K562 (cell line): Measurements from ENCODE around the gene CD44. TPM values are rescaled to one million over a fixed set of nuclear protein-coding genes. Genes with fewer than 3 reads are reported as not detected.

Experiments used
- ATAC-seq: fragments of 200-7000 bp; cut with Tn5 transposase; 3 replicates; pipeline ENCODE4 v1.9.1; 2020; ENCODE audit warnings: moderate library complexity
- BruUV-seq: library from RNA; stranded (reverse); fragments of 400-500 nt; replicated peaks from 2 replicates; lab custom pipeline; 2021; lab: Mats Ljungman, UMichigan
- CTCF ChIA-PET: fragments of 300-600 bp; formaldehyde crosslinking; extraction: SDS; loops from one replicate; lab custom pipeline; 2021; ENCODE audit warnings: low intra/inter-chr PET ratio; lab: Yijun Ruan, JAX
- POLR2A ChIA-PET: fragments of 300-600, 350-650 bp; sonication (Branson Sonifier 250); formaldehyde crosslinking; extraction: SDS; loops from one replicate; lab custom pipeline; 2021; ENCODE audit warnings: antibody characterized with exemption, inconsistent platforms; lab: Yijun Ruan, JAX
- DNase-seq, 4 experiments: peaks; one replicate each; pipeline versions ENCODE4 v3.0.0 to v3.0.0-alpha.2; 2011 to 2018; ENCODE audit warnings: low spot score in 3 of 4, mixed read lengths in 3 of 4; ENCODE audit errors: extremely low read depth in 1 of 4
- FAIRE-seq: peaks from 2 replicates; lab custom pipeline; 2011; peaks lifted over from hg19 to GRCh38; lab: Jason Lieb, UNC
- H2AFZ ChIP-seq: 2 replicates; pipeline ENCODE4 v1.6.0; 2011; ENCODE audit warnings: low read depth, low read length, control low read depth, inconsistent platforms
- H3K27ac ChIP-seq: fragments of 200-600 bp; 3 replicates; pipeline ENCODE4 v1.8.0; 2011; ENCODE audit warnings: low read depth, mild to moderate bottlenecking, control low read depth, inconsistent platforms, low read length, moderate library complexity, mixed read lengths; ENCODE audit errors: extremely low read depth
- H3K27me3 ChIP-seq, 2 experiments: fragments of 300-600 bp in 1 of 2; 2 replicates in 1 of 2; 3 replicates in 1 of 2; pipeline versions ENCODE4 v1.6.0 to v1.8.0; 2011; ENCODE audit warnings: inconsistent platforms in 2 of 2, low read length in 2 of 2, mild to moderate bottlenecking in 1 of 2, mixed read lengths in 1 of 2, moderate library complexity in 1 of 2; ENCODE audit not compliant: control insufficient read depth in 2 of 2, insufficient read depth in 2 of 2
- H3K36me3 ChIP-seq: fragments of 300-600 bp; 3 replicates; pipeline ENCODE4 v1.8.0; 2011; ENCODE audit warnings: mild to moderate bottlenecking, low read length, inconsistent platforms; ENCODE audit not compliant: control insufficient read depth, insufficient read depth
- H3K4me1 ChIP-seq, 2 experiments: fragments of 200-600 bp in 1 of 2; replicated peaks in 1 of 2; 2 replicates in 1 of 2; 3 replicates in 1 of 2; pipeline versions ENCODE4 v1.5.1 to v1.8.0; 2011; ENCODE audit warnings: inconsistent platforms in 2 of 2, low read length in 2 of 2, mild to moderate bottlenecking in 1 of 2, mixed read lengths in 1 of 2, moderate library complexity in 1 of 2; ENCODE audit not compliant: control insufficient read depth in 2 of 2, insufficient read depth in 2 of 2
- H3K4me2 ChIP-seq: 2 replicates; pipeline ENCODE4 v1.6.1; 2011; ENCODE audit warnings: low read length, control low read depth, inconsistent platforms, mixed read lengths; ENCODE audit not compliant: insufficient read depth
- H3K4me3 ChIP-seq: fragments of 200-600 bp; sonication (generic), shearing (Covaris generic); 2 replicates; pipeline ENCODE4 v1.5.1; 2016; ENCODE audit warnings: control low read depth, inconsistent platforms
- H3K79me2 ChIP-seq: fragments of 200-600 bp; 3 replicates; pipeline ENCODE4 v1.8.0; 2011; ENCODE audit warnings: low read length, inconsistent platforms; ENCODE audit not compliant: control insufficient read depth, insufficient read depth
- H3K9ac ChIP-seq, 2 experiments: 2 replicates each; pipeline versions ENCODE4 v1.6.0 to v1.6.1; 2011; ENCODE audit warnings: low read depth in 2 of 2, low read length in 2 of 2, control low read depth in 1 of 2, inconsistent platforms in 1 of 2, mild to moderate bottlenecking in 1 of 2, mixed read lengths in 1 of 2; ENCODE audit not compliant: insufficient read depth in 1 of 2
- H3K9me1 ChIP-seq: one replicate; pipeline ENCODE4 v1.6.0; 2011; ENCODE audit warnings: inconsistent platforms, mild to moderate bottlenecking, low read length, moderate library complexity; ENCODE audit not compliant: control insufficient read depth, insufficient read depth
- H3K9me3 ChIP-seq: replicated peaks from 2 replicates; pipeline ENCODE4 v1.5.1; 2011; ENCODE audit warnings: low read depth, low read length, inconsistent platforms; ENCODE audit not compliant: control insufficient read depth, insufficient read depth
- H4K20me1 ChIP-seq: replicated peaks from 2 replicates; pipeline ENCODE4 v1.6.1; 2011; ENCODE audit warnings: low read length, inconsistent platforms, mixed read lengths; ENCODE audit not compliant: control insufficient read depth, insufficient read depth
- CHD1 ChIP-seq: fragments of 200-600 bp; sonication (generic); IDR thresholded peaks from one replicate; pipeline ENCODE4 v1.6.1; 2012; ENCODE audit warnings: mild to moderate bottlenecking, moderate library complexity, low read length, inconsistent platforms
- FOXJ3 ChIP-seq: sonication (generic); formaldehyde crosslinking; IDR thresholded peaks from 2 replicates; pipeline ENCODE4 v1.4.0; 2020; ENCODE audit warnings: mild to moderate bottlenecking, missing genetic modification reagents
- KHSRP ChIP-seq: fragments of 450-650 bp; IDR thresholded peaks from 2 replicates; pipeline ENCODE4 v1.6.1; 2017
- MYC ChIP-seq, 2 experiments: fragments of 250-450 bp in 1 of 2; sonication (Bioruptor Pico) in 1 of 2; IDR thresholded peaks; 2 replicates each; pipeline versions ENCODE4 v1.5.1 to v1.6.1; 2012 to 2021; ENCODE audit warnings: low read depth in 2 of 2, borderline replicate concordance in 1 of 2, improper control_type of control experiment in 1 of 2, low read length in 1 of 2, mild to moderate bottlenecking in 1 of 2, moderate library complexity in 1 of 2
- MYNN ChIP-seq, 2 experiments: sonication (generic); formaldehyde crosslinking in 1 of 2; IDR thresholded peaks; 2 replicates each; pipeline versions ENCODE4 v1.5.0 to v1.6.1; 2016 to 2020; ENCODE audit warnings: antibody characterized with exemption in 1 of 2, missing genetic modification reagents in 1 of 2
- NFATC3 ChIP-seq: fragments of 450-650 bp; IDR thresholded peaks from 2 replicates; pipeline ENCODE4 v1.6.1; 2017; ENCODE audit warnings: mild to moderate bottlenecking
- RFX1 ChIP-seq: fragments of 450-650 bp; IDR thresholded peaks from 2 replicates; pipeline ENCODE4 v1.6.1; 2016; ENCODE audit warnings: mild to moderate bottlenecking, moderate library complexity
- ZNF175 ChIP-seq: fragments of 200-800 bp; sonication (Bioruptor generic); IDR thresholded peaks from 2 replicates; pipeline ENCODE4 v1.6.1; 2016; ENCODE audit warnings: low read depth, mild to moderate bottlenecking, missing genetic modification characterization, missing compliant biosample characterization
- ZNF778 ChIP-seq: fragments of 450-650 bp; formaldehyde crosslinking; IDR thresholded peaks from 2 replicates; pipeline ENCODE4 v1.4.0; 2020; ENCODE audit warnings: mild to moderate bottlenecking, moderate library complexity
- WGBS: fragments of 100-300 bp; shearing (Covaris generic); methylation state at CpG from one replicate; pipeline ENCODE4 v1.1.6; 2016; ENCODE audit warnings: low coverage, mixed read lengths; ENCODE audit not compliant: insufficient coverage; ENCODE audit errors: missing lambda C conversion rate; 5-methylcytosine and 5-hydroxymethylcytosine counted together
- in situ Hi-C: fragments of 300-500 bp; cut with MboI; formaldehyde crosslinking; loops from 4 replicates; pipeline ENCODE4 v1.15.0; 2018; ENCODE audit warnings: inconsistent platforms, mixed read lengths
- intact Hi-C: fragments of 100-400 bp; cut with micrococcal nuclease; formaldehyde crosslinking; loops from 2 replicates; pipeline ENCODE4 v1.14.2; 2022
- polyA plus RNA-seq, 8 experiments: library from polyadenylated mRNA; depleted of rRNA in 4 of 8; stranded (reverse) in 5 of 8; unstranded in 3 of 8; fragments of >200 nt; fragmentation: Nextera tagmentation in 2 of 8; fragmentation: Illumina TruSeq in 1 of 8; extraction: Ambion mirVana in 2 of 8; extraction: Trizol in 1 of 8; gene quantifications; 2 replicates each; pipeline versions ENCODE4 v1.2.1 to v1.2.3, GENCODE V29; 2011 to 2014; ENCODE audit warnings: inconsistent platforms in 1 of 8, missing spikeins in 1 of 8
- total RNA-seq, 7 experiments: library from RNA; depleted of rRNA in 6 of 7; stranded (reverse); fragments of >200 nt in 6 of 7; fragmentation: Illumina TruSeq in 2 of 7; extraction: Trizol in 2 of 7; gene quantifications; 2 replicates each; pipeline versions ENCODE4 v1.2.1 to v1.2.3, GENCODE V29; 2011 to 2021; ENCODE audit warnings: low replicate concordance in 1 of 7
- TF ChIP-seq, protein P1 (sequence below): fragments of 450-650 bp; conservative IDR thresholded peaks from 2 replicates; pipeline ENCODE4 v1.6.1; 2016; ENCODE audit warnings: missing genetic modification characterization, low read depth, mild to moderate bottlenecking, missing compliant biosample characterization, moderate library complexity
- TF ChIP-seq, protein P2 (sequence below): sonication (generic); formaldehyde crosslinking; IDR thresholded peaks from 2 replicates; pipeline ENCODE4 v1.8.1; 2022; ENCODE audit warnings: missing genetic modification reagents
- TF ChIP-seq, protein P3 (sequence below): sonication (generic); formaldehyde crosslinking; IDR thresholded peaks from 2 replicates; pipeline ENCODE4 v1.8.1; 2023; ENCODE audit warnings: missing genetic modification reagents, mild to moderate bottlenecking, borderline replicate concordance
- TF ChIP-seq, protein P4 (sequence below): fragments of 450-650 bp; IDR thresholded peaks from 2 replicates; pipeline ENCODE4 v1.6.1; 2014; ENCODE audit warnings: low read depth, mild to moderate bottlenecking, moderate library complexity, borderline replicate concordance

Gene CD44
- total and polyA plus RNA-seq, 9 of the 15 experiments (the other 6 are each of a cell fraction or from before 2014, with no cell fraction given): 1.2 to 13.9 (median 3.0) TPM

DNA sequence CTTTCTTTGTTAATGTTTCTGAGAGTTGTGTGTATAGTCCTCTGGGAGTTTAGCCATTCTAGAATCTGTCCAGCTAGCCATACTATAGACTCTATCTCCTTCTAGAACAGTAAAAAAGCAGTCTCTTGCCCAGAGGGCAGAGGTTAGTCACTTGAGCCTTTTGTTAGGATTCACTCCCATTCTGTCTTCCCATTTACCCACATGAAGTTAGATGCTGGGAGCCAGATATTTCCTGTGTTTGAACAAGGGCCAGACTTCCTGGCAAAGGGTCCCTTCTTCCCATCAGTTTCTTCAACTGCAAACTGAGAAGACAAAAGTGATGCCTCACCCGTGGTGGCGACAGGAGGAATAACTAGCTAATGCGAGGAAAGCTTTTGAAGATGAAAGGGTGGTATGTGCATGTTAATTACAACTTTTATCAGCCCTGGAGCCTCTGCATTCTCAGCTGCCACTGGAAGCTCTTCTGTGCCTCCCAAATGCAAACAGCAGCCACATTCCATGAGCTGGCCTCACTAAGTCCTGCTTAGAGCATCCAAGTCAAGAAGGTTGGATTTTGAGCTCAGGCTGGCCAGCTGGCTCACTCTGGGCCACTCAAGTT lies 12.8 kb downstream of the CD44 start:
- intact Hi-C loops (no loop called here), in situ Hi-C loops (no loop called here)
- H3K27me3 ChIP-seq: peaks cover 2 to 8% of the 10 kb centered on the region in 2 experiments; a peak in 2 of 5 replicates
- no peak overlapping the region for H3K4me3 ChIP-seq
- H3K36me3 ChIP-seq: no peaks in the 10 kb centered on the region
- H3K4me2 ChIP-seq: no peak overlapping the region
- no peaks in the 10 kb centered on the region for H4K20me1 ChIP-seq
- CTCF ChIA-PET: no interaction called here
- ATAC-seq: no peak
- no peak overlapping the region for H2AFZ ChIP-seq
- 0% methylated on average over 3 of the region's 3 CpGs for WGBS
- no peak overlapping the region for H3K9ac ChIP-seq
- no peaks in the 10 kb centered on the region for H3K9me3 ChIP-seq
- POLR2A ChIA-PET: interaction anchor here (0.8 to 1.1 kb wide), 2 partner anchors 8 to 11 kb away, joined by 3 read pairs; no protein-coding TSS in a partner anchor
- no peak for FAIRE-seq
- no peaks in the 10 kb centered on the region for H3K9me1 ChIP-seq
- no peak for DNase-seq
- no peak overlapping the region for H3K27ac ChIP-seq
- no peaks in the 10 kb centered on the region for H3K4me1 ChIP-seq
- no peaks in the 10 kb centered on the region for H3K79me2 ChIP-seq
- no TSS peak for BruUV-seq
- TF ChIP-seq NFATC3 (no peak), CHD1 (no peak), FOXJ3 (CRISPR knock-in tag) (no peak), KHSRP (no peak), RFX1 (no peak), ZNF778 (CRISPR knock-in tag) (no peak), MYC (IDR thresholded peaks at IDR 0.05; ENCODE audit: low read depth, low read length) (no peak), MYC (CRISPR knock-in tag; IDR thresholded peaks at IDR 0.05; ENCODE audit: borderline replicate concordance, low read depth) (no peak), MYNN (IDR thresholded peaks at IDR 0.05) (no peak), MYNN (CRISPR knock-in tag; IDR thresholded peaks at IDR 0.05) (no peak), ZNF175 (CRISPR knock-in tag) (no peak)
- TF ChIP-seq, protein P1, sequence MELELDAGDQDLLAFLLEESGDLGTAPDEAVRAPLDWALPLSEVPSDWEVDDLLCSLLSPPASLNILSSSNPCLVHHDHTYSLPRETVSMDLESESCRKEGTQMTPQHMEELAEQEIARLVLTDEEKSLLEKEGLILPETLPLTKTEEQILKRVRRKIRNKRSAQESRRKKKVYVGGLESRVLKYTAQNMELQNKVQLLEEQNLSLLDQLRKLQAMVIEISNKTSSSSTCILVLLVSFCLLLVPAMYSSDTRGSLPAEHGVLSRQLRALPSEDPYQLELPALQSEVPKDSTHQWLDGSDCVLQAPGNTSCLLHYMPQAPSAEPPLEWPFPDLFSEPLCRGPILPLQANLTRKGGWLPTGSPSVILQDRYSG (tag): no peak
- TF ChIP-seq, protein P2, sequence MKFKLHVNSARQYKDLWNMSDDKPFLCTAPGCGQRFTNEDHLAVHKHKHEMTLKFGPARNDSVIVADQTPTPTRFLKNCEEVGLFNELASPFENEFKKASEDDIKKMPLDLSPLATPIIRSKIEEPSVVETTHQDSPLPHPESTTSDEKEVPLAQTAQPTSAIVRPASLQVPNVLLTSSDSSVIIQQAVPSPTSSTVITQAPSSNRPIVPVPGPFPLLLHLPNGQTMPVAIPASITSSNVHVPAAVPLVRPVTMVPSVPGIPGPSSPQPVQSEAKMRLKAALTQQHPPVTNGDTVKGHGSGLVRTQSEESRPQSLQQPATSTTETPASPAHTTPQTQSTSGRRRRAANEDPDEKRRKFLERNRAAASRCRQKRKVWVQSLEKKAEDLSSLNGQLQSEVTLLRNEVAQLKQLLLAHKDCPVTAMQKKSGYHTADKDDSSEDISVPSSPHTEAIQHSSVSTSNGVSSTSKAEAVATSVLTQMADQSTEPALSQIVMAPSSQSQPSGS (CRISPR knock-in tag): no peak
- TF ChIP-seq, protein P3, sequence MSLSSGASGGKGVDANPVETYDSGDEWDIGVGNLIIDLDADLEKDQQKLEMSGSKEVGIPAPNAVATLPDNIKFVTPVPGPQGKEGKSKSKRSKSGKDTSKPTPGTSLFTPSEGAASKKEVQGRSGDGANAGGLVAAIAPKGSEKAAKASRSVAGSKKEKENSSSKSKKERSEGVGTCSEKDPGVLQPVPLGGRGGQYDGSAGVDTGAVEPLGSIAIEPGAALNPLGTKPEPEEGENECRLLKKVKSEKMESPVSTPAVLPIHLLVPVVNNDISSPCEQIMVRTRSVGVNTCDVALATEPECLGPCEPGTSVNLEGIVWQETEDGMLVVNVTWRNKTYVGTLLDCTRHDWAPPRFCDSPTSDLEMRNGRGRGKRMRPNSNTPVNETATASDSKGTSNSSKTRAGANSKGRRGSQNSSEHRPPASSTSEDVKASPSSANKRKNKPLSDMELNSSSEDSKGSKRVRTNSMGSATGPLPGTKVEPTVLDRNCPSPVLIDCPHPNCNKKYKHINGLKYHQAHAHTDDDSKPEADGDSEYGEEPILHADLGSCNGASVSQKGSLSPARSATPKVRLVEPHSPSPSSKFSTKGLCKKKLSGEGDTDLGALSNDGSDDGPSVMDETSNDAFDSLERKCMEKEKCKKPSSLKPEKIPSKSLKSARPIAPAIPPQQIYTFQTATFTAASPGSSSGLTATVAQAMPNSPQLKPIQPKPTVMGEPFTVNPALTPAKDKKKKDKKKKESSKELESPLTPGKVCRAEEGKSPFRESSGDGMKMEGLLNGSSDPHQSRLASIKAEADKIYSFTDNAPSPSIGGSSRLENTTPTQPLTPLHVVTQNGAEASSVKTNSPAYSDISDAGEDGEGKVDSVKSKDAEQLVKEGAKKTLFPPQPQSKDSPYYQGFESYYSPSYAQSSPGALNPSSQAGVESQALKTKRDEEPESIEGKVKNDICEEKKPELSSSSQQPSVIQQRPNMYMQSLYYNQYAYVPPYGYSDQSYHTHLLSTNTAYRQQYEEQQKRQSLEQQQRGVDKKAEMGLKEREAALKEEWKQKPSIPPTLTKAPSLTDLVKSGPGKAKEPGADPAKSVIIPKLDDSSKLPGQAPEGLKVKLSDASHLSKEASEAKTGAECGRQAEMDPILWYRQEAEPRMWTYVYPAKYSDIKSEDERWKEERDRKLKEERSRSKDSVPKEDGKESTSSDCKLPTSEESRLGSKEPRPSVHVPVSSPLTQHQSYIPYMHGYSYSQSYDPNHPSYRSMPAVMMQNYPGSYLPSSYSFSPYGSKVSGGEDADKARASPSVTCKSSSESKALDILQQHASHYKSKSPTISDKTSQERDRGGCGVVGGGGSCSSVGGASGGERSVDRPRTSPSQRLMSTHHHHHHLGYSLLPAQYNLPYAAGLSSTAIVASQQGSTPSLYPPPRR: no peak
- TF ChIP-seq, protein P4, sequence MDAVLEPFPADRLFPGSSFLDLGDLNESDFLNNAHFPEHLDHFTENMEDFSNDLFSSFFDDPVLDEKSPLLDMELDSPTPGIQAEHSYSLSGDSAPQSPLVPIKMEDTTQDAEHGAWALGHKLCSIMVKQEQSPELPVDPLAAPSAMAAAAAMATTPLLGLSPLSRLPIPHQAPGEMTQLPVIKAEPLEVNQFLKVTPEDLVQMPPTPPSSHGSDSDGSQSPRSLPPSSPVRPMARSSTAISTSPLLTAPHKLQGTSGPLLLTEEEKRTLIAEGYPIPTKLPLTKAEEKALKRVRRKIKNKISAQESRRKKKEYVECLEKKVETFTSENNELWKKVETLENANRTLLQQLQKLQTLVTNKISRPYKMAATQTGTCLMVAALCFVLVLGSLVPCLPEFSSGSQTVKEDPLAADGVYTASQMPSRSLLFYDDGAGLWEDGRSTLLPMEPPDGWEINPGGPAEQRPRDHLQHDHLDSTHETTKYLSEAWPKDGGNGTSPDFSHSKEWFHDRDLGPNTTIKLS: no peak
